ENCODE data around the gene MAP3K8.

GRCh38 chr10:30500963-30501504, 67.0 kb downstream of the MAP3K8 start:
- TF ChIP-seq, protein P1, sequence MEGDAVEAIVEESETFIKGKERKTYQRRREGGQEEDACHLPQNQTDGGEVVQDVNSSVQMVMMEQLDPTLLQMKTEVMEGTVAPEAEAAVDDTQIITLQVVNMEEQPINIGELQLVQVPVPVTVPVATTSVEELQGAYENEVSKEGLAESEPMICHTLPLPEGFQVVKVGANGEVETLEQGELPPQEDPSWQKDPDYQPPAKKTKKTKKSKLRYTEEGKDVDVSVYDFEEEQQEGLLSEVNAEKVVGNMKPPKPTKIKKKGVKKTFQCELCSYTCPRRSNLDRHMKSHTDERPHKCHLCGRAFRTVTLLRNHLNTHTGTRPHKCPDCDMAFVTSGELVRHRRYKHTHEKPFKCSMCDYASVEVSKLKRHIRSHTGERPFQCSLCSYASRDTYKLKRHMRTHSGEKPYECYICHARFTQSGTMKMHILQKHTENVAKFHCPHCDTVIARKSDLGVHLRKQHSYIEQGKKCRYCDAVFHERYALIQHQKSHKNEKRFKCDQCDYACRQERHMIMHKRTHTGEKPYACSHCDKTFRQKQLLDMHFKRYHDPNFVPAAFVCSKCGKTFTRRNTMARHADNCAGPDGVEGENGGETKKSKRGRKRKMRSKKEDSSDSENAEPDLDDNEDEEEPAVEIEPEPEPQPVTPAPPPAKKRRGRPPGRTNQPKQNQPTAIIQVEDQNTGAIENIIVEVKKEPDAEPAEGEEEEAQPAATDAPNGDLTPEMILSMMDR (IDR thresholded peaks at IDR 0.05): no peak
- TF ChIP-seq POLR2A (IDR thresholded peaks at IDR 0.05): no peak

Measured in testis (tissue), 2 donors.